Calu3 (cell line): Measurements from ENCODE around the gene MAPK4. TPM values are rescaled to one million over a fixed set of nuclear protein-coding genes. Genes with fewer than 3 reads are reported as not detected.

Experiments used
- BruUV-seq: library from RNA; stranded (reverse); fragments of 400-500 nt; replicated peaks from 2 replicates; lab custom pipeline; 2021; lab: Mats Ljungman, UMichigan
- CTCF ChIA-PET: fragments of 300-600 bp; sonication (Branson Sonifier 250); formaldehyde crosslinking; loops from one replicate; lab custom pipeline; 2022; ENCODE audit warnings: antibody characterized with exemption; lab: Charles Lee
- DNase-seq: peaks from one replicate; pipeline ENCODE4 v3.0.0; 2022
- H3K27ac Mint-ChIP-seq: one replicate; pipeline ENCODE4 v1.8.0; 2022; ENCODE audit warnings: mixed read lengths; ENCODE audit not compliant: unreplicated experiment
- H3K27me3 Mint-ChIP-seq: one replicate; pipeline ENCODE4 v1.8.0; 2022; ENCODE audit warnings: mixed read lengths; ENCODE audit not compliant: unreplicated experiment
- H3K36me3 Mint-ChIP-seq: one replicate; pipeline ENCODE4 v1.8.0; 2022; ENCODE audit warnings: mild to moderate bottlenecking, moderate library complexity, mixed read lengths; ENCODE audit not compliant: insufficient read depth, unreplicated experiment
- H3K4me1 Mint-ChIP-seq: one replicate; pipeline ENCODE4 v1.8.0; 2022; ENCODE audit warnings: mild to moderate bottlenecking, low read depth, mixed read lengths; ENCODE audit not compliant: unreplicated experiment
- H3K4me3 Mint-ChIP-seq: one replicate; pipeline ENCODE4 v1.8.0; 2022; ENCODE audit warnings: mild to moderate bottlenecking, low read depth, moderate library complexity, mixed read lengths; ENCODE audit not compliant: unreplicated experiment
- H3K9me3 Mint-ChIP-seq: one replicate; pipeline ENCODE4 v1.8.0; 2022; ENCODE audit warnings: low read depth, mixed read lengths; ENCODE audit not compliant: unreplicated experiment
- CTCF ChIP-seq: fragments of 200-600 bp; IDR thresholded peaks from one replicate; pipeline ENCODE4 v1.8.0; 2022; ENCODE audit warnings: antibody characterized with exemption; ENCODE audit not compliant: unreplicated experiment
- intact Hi-C: fragments of 100-400 bp; cut with micrococcal nuclease; formaldehyde crosslinking; loops from one replicate; pipeline ENCODE4 v1.10.0; 2022; ENCODE audit not compliant: unreplicated experiment
- total RNA-seq: library from RNA; stranded (reverse); gene quantifications from 2 replicates; pipeline ENCODE4 v1.2.3, GENCODE V29; 2022

The MAPK4 gene
- total RNA-seq, 1 experiment from 2014 or later, result not detected

GRCh38 chr18:50697509-50697908 lies 137.6 kb downstream of the MAPK4 start:
- Mint-ChIP-seq H3K4me1 (no peaks in the 10 kb centered on the region), H3K27me3 (peaks cover 81% of the 10 kb centered on the region), H3K36me3 (no peaks in the 10 kb centered on the region), H3K9me3 (no peaks in the 10 kb centered on the region), H3K27ac (no peak overlapping the region), H3K4me3 (no peak overlapping the region)
- CTCF ChIA-PET, result no interaction called here
- DNase-seq, result no peak
- BruUV-seq, result no TSS peak
- TF ChIP-seq CTCF, result no peak
- intact Hi-C loops, result no loop called here

- no peak overlapping the region for H3K4me3 Mint-ChIP-seq
- no peaks in the 10 kb centered on the region for H3K4me1 Mint-ChIP-seq
- no peaks in the 10 kb centered on the region for H3K36me3 Mint-ChIP-seq
- DNase-seq, result no peak
- CTCF ChIA-PET, result no interaction called here
- peaks cover 81% of the 10 kb centered on the region for H3K27me3 Mint-ChIP-seq
- no peaks in the 10 kb centered on the region for H3K9me3 Mint-ChIP-seq
- intact Hi-C loops, result no loop called here
- TF ChIP-seq CTCF, result no peak
- H3K27ac Mint-ChIP-seq, result no peak overlapping the region
- BruUV-seq, result no TSS peak
These were observed 140.6 kb downstream of the MAPK4 start for GRCh38 chr18:50700245-50701165.

DNA sequence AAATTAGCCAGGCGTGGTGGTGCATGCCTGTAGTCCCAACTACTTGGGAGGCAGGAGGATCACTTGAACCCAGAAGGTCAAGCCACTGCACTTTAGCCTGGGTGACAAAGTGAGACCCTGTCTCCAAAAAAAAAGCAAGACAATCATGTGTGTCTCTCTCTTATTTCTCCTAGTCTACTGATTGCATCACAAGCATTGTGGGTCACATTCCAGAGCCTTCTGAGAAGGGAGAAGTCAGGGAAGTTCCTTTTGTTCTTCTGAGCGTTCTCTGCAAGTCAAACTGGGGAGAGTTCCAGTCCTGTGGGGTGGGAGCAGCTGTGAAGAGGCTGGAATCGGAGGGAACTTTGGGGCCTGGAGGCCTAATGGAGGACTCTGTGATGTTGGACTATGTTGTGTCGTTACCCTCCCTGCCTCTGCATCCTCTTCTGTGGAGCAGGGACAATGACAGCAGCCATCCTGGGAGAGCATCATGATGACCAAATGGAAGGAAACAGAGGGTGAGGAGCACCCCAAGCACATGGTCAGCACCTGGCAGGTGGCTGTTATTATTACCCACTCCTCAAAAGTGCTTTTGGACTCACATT lies 144.6 kb downstream of the MAPK4 start:
- no peaks in the 10 kb centered on the region for H3K4me1 Mint-ChIP-seq
- H3K27me3 Mint-ChIP-seq, result peaks cover 99% of the 10 kb centered on the region
- TF ChIP-seq CTCF, result no peak
- BruUV-seq, result no TSS peak
- no peak for DNase-seq
- no peak overlapping the region for H3K4me3 Mint-ChIP-seq
- CTCF ChIA-PET, result no interaction called here
- H3K27ac Mint-ChIP-seq, result no peak overlapping the region
- H3K9me3 Mint-ChIP-seq, result no peaks in the 10 kb centered on the region
- intact Hi-C loops, result no loop called here
- H3K36me3 Mint-ChIP-seq, result no peaks in the 10 kb centered on the region

DNA sequence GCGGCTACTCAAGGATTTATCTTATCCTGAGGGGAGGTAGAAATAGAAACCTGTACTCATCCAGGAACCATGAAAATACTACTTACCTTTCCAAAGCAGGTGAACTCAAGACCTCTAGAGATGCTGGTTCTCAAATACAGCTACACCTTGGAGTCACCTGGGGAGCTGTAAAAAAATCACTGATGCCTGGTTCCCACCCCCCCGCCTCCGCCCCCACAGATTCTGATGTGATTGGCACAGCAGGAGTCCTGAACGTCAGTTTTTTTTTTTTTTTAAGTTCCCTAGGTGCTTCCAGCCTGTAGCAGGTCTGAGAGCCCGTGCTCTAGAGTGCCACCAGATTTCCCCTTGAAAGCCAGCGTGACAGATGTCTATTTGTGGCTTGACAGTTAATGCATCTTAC lies 146.3 kb downstream of the MAPK4 start:
- no peak overlapping the region for H3K27ac Mint-ChIP-seq
- no peak overlapping the region for H3K4me3 Mint-ChIP-seq
- BruUV-seq, result no TSS peak
- TF ChIP-seq CTCF, result no peak
- peaks cover 90% of the 10 kb centered on the region for H3K27me3 Mint-ChIP-seq
- CTCF ChIA-PET, result interaction anchor here (1.0 kb wide), 1 partner anchor 13 kb away, joined by 3 read pairs; no protein-coding TSS in a partner anchor
- no peak for DNase-seq
- H3K4me1 Mint-ChIP-seq, result no peaks in the 10 kb centered on the region
- no peaks in the 10 kb centered on the region for H3K36me3 Mint-ChIP-seq
- intact Hi-C loops, result no loop called here
- H3K9me3 Mint-ChIP-seq, result no peaks in the 10 kb centered on the region
